ENCODE data around the gene SEMA3A.
"Not testable (repeated sequence)": the region's sequence is repeated elsewhere in the genome, so short reads cannot be mapped to it uniquely, and the experiment has no call there.

The SEMA3A gene

GRCh38 chr7:84194484-84195271 lies at the start of gene SEMA3A:
Gene SEMA3A (minus strand): TSS chr7:84194789. CDS start chr7:84194586, 203 bp downstream.
- peak; percentile 26 for DNase-seq

- not testable (repeated sequence) for DNase-seq
Measured at GRCh38 chr7:84243037-84243436, 48.4 kb upstream of the SEMA3A start.

- DNase-seq: no peak
Measured at GRCh38 chr7:84238596-84238995, 44.0 kb upstream of the SEMA3A start.

GRCh38 chr7:84237533-84238173 lies 43.1 kb upstream of the SEMA3A start:
- peak; percentile 5 for DNase-seq

GRCh38 chr7:84236398-84236797 lies 41.8 kb upstream of the SEMA3A start:
- no peak for DNase-seq

GRCh38 chr7:84232646-84233045 lies 38.1 kb upstream of the SEMA3A start:
- DNase-seq: no peak

- no peak for DNase-seq
Measured at GRCh38 chr7:84231157-84231556, 36.6 kb upstream of the SEMA3A start.

GRCh38 chr7:84230491-84230890 lies 35.9 kb upstream of the SEMA3A start:
- no peak for DNase-seq

GRCh38 chr7:84228526-84228925 lies 33.9 kb upstream of the SEMA3A start:
- no peak for DNase-seq

- DNase-seq: no peak
Measured at GRCh38 chr7:84226759-84227158, 32.2 kb upstream of the SEMA3A start.

GRCh38 chr7:84224505-84224904 lies 29.9 kb upstream of the SEMA3A start:
- no peak for DNase-seq

GRCh38 chr7:84219310-84219709 lies 24.7 kb upstream of the SEMA3A start:
- no peak for DNase-seq

- DNase-seq: no peak
Measured at GRCh38 chr7:84218681-84219080, 24.1 kb upstream of the SEMA3A start.

GRCh38 chr7:84216472-84216871 lies 21.9 kb upstream of the SEMA3A start:
- DNase-seq: no peak

- DNase-seq: not testable (repeated sequence)
Measured at GRCh38 chr7:84214757-84215156, 20.2 kb upstream of the SEMA3A start.

- DNase-seq: no peak
Measured at GRCh38 chr7:84210301-84210700, 15.7 kb upstream of the SEMA3A start.

GRCh38 chr7:84209006-84209405 lies 14.4 kb upstream of the SEMA3A start:
- no peak for DNase-seq

GRCh38 chr7:84207615-84208014 lies 13.0 kb upstream of the SEMA3A start:
- no peak for DNase-seq

- DNase-seq: no peak
Measured at GRCh38 chr7:84207025-84207424, 12.4 kb upstream of the SEMA3A start.

GRCh38 chr7:84204655-84205054 lies 10.1 kb upstream of the SEMA3A start:
- DNase-seq: no peak

GRCh38 chr7:84202855-84203254 lies 8.3 kb upstream of the SEMA3A start:
- no peak for DNase-seq

GRCh38 chr7:84200859-84201258 lies 6.3 kb upstream of the SEMA3A start:
- DNase-seq: no peak

GRCh38 chr7:84199216-84199615 lies 4.6 kb upstream of the SEMA3A start:
- DNase-seq: no peak

- no peak for DNase-seq
Measured at GRCh38 chr7:84196084-84196503, 1.5 kb upstream of the SEMA3A start.
